Endometrial microvascular endothelial cells (primary cell): ENCODE results near the gene S100A7. TPM values are rescaled to one million over a fixed set of nuclear protein-coding genes. Genes with fewer than 3 reads are reported as not detected.

Experiments
- in situ Hi-C: cut with HindIII; loops from 2 replicates; pipeline ENCODE4 v1.10.0; 2017; ENCODE audit warnings: low sequenced_read_pairs, low pct_unique_long_range_greater_than_20kb; ENCODE audit errors: inconsistent ontology term
- total RNA-seq: library from RNA; depleted of rRNA; stranded (reverse); fragments of >200 nt; gene quantifications from one replicate; pipeline ENCODE4 v1.2.3, GENCODE V29; 2015; ENCODE audit errors: inconsistent ontology term

The S100A7 gene
- not detected for total RNA-seq

DNA sequence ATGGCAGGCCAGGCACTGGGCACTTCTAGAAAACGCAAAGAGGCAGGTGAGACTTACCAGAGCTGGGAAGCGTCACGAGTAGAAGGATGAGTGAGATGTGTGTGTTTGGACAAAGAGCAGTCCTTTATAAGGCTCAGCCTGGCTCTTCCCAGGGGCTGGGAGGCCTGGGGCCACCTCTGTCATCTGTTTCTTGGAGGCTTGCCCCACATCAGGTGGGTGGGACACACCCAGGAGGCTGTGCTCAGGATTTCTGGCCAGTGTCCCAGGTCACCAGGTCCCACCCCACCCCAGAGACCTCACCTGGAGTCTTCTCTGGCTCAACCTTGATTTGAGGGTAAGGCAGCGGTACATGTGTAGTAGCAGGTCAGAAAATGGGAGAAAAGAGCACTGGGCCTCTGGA lies at the start of gene S100A7:
S100A7 (minus strand) TSS at position 101 of the 400 bp plus-strand sequence. CDS start 1,638 bp downstream, outside the sequence.
- in situ Hi-C loops, result no loop called here

DNA sequence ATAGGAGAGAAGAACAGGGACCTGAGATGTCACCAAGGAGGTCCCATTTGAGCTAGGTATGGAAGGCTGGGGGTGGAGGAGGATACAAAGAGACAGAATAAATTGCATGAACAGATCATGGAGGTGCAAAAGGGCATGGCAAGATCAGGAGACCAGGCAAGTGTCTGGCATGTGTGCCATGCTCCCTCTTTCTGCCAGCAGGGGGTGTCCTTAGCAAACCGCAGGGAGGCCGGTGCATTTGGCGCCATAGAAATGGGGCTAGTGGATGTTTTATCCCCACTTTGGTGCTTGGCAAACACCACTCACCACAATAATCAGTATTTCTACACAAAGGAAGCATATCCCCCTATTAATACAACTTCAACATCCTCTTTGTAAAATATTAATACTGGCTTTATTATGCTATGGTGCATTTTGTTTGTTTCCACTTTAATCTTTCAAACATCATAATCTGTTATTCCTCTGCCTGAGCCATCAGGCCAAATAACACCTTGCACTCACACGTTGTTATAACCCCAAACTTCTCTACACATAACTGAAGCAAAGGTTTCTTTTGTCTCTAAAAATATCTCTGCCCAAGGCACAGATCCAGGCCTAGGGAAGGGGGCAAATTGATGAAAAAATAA lies 49.4 kb upstream of the S100A7 start:
- in situ Hi-C loops, result no loop called here

DNA sequence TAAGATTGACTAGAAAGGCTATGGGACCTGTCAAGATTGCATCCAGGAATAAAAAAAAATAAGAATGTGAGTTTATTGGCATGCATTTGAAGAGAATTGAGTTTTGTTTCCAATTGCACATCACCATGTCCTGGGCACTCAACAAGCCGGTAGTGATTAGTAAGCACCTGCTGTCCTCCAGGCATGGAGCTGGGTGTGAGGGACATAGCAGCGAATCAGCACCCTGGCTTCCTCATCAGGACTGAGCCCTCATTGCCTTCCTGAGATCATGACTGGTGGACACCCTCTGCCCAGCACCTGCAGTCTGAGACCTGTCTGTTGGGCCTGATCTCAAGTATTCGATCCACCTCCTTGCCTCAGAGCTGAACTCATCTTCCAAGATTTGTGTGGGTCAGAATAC lies 48.6 kb upstream of the S100A7 start:
- in situ Hi-C loops, result no loop called here

DNA sequence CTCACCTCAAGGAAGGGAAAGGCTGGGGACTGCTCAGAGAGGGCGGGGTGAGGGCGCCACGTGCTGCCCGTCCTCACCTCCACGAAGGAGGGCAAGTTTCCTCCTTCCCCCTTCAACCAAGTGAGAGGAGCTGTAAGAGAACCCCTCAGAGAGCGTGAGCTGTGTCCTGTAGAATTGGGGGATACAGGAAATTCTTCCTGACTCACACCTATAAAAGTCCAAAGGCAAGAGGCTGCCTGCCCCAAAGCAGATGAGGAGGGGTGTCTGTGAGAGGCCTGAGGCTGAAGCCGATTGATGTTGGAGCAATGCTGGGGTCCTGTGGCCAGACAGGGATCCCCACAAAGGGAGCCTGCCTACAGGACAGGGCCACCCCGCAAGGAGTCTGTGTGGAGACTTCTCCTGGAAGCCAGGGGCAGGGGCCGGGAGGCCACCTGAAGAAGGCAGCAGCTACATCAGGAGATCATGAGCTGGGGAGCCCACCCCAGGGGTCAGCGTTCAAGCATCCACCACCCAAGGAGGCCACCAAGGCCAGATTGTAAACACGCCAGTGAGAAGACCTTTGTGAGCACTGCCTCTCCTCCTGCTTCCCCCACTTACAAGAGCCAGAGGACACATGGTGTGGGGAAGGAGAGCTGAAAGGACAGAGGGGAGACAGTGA lies 47.6 kb upstream of the S100A7 start:
- in situ Hi-C loops, result no loop called here

DNA sequence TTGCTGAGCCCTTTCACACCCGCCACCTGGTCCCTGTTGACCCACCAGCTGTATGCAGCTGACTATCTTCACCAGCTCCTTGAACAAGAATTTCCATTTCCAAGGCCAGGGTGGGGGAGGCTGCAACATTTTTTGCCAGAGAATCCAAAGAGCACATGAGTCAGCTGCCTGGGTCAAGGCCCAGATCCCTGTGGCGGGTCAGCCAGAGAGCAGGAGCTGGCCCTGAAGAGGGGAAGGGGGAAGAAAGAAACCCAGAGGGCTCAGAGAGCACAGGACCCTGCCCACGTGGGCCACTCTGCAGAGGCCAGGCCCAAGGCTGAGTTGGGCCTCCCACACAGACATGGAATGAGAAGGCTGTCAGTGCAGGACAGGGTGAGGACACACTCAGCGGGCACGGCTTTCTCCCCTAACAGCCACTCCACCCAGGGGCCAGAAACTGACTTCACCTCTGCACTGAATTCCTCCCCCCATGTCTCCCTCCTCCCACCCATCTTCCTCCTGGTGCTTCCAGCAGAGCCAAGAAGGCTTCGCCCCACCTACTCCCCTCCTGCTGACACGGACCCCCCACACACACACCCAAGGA lies 46.5 kb upstream of the S100A7 start:
- in situ Hi-C loops, result no loop called here

DNA sequence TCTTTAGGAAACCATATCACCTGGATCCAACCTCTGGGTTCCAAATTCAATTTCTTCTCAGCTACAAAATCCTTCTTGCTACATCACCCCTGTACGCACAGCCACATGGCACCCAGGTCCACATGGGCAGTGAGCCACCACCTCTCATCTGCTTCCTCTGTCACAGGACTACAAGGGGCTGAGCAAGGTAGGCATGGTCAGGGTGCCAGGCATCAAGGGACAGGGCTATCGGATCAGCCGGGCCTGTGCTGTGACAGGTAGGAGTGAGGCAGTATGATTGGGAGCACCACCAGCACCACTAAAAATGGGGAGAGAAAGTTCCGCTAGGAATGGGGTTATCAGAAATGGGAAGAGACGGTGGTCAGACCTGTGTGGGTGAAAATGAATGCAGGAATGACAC lies 45.9 kb upstream of the S100A7 start:
- in situ Hi-C loops, result no loop called here

DNA sequence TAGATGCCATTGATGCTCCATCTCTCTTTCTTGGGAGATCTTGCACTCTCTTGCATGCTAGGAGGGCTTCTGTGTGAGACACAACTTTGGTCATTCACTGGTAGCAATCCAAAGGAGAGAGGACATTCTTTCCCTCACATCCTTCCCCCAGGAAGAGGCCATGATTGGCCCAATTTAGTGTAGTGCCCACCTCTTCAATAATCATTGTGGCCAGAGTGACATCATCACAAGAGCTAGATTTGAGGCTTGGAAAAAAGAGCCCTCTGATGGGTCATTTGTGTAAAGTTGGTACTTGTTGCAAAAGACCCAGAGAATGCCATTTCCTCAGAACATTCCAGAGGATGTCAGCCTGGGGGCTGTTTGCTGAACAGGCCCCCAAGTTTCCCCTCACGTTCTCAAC lies 45.1 kb upstream of the S100A7 start:
- in situ Hi-C loops, result no loop called here

DNA sequence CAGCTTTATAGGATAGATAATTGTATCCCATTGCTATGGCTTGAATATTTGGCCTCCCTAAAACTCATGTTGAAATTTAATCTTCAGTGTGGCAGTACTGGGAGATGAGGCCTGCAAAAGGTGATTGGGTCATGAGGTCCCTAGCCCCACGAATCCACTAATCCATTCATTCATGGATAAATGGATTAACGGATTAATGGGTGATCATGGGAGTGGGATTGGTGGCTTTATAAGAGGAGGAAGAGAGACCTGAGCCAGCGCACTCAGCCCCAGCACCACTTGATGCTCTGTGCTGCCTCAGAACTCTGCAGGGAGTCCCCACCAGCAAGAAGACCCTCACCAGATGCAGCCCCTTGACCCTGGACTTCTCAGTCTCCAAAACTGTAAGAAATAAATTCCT lies 43.3 kb upstream of the S100A7 start:
- in situ Hi-C loops, result no loop called here

DNA sequence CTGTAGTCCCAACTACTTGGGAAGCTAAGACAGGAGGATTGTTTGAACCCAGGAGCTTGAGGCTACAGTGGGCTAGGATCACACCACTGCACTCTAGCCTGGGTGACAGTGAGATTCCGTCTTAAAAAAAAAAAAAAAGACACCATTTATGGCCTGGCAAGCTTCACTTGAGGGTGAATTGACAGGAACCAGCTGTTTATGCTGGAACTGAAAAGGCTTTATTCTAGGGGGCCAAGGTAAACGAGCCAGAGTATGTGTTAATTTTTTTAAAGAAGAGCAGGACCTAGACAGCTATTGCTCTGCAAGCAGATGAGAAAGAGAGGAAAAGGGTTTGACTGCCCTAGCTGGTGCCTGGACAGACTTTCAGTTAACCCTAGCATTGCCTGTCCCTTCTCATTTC lies 38.3 kb upstream of the S100A7 start:
- in situ Hi-C loops, result loop anchor here (25.0 kb wide), 1 partner anchor 136 kb away; the partner anchor contains the start of gene S100A9

DNA sequence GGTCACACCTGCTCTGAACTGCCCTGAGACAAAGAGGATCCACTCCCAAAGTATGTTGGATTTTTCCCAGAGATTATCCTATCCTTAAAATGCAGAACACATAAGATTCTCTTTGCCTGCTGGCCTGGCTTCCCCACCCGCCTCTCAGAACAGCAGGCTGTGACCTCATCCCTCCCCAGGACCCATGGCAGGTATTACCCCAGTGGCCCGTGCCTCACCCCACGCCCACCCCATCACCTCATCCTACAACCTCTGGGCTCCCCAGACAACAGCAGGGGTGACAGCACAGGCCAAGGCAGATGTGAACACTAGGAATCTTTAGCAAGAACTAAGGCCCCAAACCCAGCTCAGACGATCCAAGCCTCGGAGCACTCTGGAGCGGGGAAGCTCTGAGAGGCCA lies 35.1 kb upstream of the S100A7 start:
- in situ Hi-C loops, result loop anchor here (25.0 kb wide), 1 partner anchor 133 kb away; the partner anchor contains the start of gene S100A9

DNA sequence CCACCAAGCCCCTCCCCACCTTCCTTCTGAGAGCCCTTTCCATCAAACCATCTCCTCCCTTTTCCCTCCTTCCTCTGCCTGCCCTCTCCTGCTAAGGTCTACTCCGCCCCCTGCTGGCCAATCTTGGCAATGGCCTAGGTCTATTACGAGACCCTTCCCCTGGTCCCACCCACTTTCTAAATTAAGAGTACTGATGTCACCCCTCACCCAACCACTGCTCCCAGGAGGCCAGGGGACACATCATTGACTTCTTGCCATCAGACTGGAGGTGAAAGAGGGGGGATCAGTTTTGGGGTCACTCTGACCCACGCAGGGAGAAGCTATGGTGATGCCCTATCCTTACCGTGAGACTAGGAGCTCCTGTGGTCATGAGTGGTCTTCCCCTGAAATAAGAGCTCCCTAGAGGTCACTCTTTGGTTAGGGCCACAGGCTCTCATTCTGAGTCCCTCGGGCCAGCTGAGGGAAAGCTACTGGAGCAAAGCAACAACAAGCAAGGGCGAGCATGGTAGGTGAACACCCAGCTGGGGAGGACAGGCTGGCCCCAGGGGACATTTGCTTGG lies 34.6 kb upstream of the S100A7 start:
- in situ Hi-C loops, result loop anchor here (25.0 kb wide), 1 partner anchor 133 kb away; the partner anchor contains the start of gene S100A9

DNA sequence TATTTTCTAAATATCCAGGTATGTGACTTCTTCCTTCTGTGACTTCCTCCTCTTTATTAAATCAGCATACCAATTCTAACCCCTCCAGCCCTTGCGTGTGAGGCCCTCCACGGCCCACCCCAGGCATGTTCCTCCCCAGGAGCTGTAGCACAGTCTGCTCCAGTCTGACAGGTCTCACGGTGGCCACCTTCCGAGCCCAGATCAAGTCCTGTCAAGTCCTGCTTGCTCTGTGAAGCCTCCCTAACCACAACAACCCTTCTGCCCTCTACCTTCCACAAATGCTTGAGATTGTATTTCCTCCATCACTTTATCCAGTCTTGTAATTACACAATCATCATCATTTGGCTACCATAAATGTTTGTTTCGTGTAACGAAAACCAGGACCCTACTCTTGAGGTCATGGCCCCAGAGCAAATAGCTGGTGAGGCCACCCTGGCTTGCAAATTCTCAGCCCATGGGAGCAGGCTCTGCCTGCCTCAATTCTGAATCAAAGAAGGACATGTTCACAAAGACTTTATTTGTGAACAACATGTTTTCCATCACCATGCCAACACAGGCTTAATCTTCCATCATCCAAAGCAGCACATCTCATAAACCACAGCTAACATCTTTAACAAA lies 33.0 kb upstream of the S100A7 start:
- in situ Hi-C loops, result loop anchor here (25.0 kb wide), 1 partner anchor 131 kb away; the partner anchor contains the start of gene S100A9

DNA sequence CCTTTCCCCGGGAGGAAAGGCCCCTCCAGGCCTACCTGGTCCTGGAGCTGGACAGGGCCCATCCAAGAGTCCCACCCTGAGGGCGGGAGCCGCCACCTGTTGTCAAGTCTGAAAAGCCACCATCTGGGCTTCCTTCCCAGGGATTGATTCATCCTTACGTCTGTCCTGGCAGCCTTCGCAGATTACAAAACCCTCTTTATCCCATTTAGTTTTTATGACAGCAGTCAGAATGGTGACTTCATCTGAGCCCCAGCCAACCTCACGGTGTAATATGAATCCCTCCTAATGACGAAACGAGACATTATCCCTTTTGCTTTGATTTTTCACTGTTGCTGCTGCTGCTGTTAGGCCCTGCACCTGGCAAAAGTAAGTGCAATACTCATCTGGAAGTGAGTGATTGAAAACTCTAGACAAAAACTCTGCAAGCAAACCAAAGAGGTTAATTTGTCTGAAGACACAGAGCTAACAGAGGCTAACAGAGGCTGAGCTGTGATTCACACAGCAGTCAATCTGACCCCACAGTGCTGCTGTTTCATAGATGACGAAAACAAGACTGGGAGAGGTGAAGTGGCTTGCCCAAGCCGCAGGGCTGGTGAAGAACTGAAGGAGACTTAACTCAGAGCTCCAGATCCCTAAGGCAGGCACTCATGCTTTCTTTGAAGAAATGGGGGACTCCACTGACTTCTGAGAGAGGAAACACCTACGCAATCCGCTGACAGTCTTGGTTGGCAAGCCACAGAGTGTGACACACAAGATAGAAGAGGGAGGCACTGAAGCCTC lies 30.0 kb upstream of the S100A7 start:
- in situ Hi-C loops, result loop anchor here (25.0 kb wide), 1 partner anchor 128 kb away; the partner anchor contains the start of gene S100A9

DNA sequence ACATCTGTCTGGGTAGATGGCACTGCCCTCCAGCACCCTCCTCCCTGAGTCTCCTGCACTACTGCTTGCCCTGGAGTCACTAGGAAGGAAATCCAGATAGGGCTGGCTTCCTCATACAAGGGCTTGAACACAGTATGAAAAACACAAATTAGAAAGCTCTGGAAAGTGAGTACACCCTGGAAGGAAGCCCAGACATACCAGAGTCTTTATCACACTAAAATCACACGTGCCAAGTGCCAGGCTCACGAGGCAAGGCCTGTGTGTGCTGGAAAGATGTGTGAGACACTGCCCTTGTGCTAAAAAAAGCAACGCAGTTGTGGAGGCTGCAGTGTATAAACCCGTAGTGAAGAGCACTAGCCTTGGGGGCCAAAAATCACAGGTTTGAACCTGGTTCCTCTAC lies 28.3 kb upstream of the S100A7 start:
- in situ Hi-C loops, result loop anchor here (25.0 kb wide), 1 partner anchor 126 kb away; the partner anchor contains the start of gene S100A9

DNA sequence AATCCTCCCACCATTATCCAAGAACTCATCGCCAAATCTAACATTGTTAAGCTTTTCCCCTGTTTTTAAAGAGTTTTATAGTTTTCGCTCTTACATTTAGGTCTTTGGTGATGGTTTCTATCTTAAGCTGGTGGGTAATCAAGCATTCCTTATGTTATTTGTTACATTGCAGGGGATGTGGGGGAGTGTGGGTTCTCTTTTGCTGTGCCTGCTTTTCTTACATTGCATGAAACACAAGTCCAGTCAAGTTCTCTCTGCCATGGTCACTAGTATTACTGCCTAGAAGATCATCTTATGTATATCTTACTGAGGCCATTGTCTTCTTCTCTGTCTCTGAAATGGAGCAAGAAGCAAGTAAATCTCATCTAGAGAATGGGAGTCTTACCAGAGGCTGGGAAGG lies 27.3 kb upstream of the S100A7 start:
- in situ Hi-C loops, result loop anchor here (25.0 kb wide), 1 partner anchor 125 kb away; the partner anchor contains the start of gene S100A9

DNA sequence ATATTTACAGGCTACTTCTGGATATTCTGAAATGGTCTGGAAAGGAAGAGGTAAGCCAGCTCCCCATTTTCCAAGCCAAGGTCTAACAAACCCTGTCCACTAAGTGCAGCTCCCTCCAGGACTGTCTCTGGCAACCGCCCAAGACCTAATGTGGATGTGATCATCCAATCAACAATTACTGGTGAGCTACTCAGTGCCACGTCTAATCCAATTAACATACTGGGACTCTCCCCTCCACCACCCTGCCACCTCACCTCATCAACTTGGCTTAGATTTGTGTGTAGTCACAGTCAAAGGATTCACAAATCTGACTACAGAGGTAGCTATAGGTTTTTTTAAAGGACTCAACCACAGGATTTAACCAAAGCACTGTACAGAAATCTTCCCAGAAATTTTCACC lies 25.4 kb upstream of the S100A7 start:
- in situ Hi-C loops, result loop anchor here (25.0 kb wide), 1 partner anchor 124 kb away; the partner anchor contains the start of gene S100A9

DNA sequence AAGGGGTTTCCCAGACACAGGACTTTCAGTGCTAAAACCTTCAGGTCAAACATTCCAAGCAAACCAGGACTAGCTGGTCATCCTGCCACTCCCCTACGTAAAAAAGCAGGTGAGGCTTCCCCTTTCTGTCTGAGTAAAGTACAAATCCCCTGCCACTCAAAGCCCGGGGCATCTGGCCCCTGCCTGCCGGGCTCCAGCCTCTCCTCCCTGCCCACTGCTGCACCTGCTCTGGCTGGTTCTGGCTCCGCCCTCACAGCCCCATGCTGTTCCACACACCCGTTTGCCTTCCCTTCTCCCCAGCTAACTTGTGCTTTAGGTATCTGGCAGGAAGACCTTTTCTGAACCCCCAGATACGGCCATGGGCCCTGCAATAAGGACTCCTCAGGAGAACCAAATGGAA lies 23.3 kb upstream of the S100A7 start:
- in situ Hi-C loops, result loop anchor here (25.0 kb wide), 1 partner anchor 121 kb away; the partner anchor contains the start of gene S100A9

DNA sequence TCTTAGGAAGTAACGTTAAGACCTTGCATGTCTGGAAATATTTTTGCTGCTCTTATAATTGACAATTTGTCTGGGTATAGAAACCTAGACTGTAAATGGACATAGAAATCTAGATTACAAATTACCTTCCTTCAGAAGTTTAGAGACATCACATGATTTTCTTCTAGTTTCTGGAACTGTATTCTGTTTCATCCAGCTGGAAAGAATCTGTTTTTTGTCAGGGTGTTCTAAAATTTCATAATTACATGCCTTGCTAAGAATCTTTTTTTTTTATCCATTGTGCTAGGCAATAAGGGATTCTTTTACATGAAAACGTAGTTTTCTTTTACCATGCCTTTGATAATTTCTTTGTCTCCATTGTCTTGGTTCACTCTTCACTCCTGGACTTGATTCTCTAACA lies 20.7 kb upstream of the S100A7 start:
- in situ Hi-C loops, result loop anchor here (25.0 kb wide), 1 partner anchor 119 kb away; the partner anchor contains the start of gene S100A9
